PC-9 (cell line): ENCODE data around the gene ROR2.

Experiments
- CTCF ChIP-seq: fragments of 200-600 bp; sonication (generic); conservative IDR thresholded peaks from 2 replicates; pipeline ENCODE4 v1.6.1; 2017; ENCODE audit warnings: mixed run types, antibody characterized with exemption, mild to moderate bottlenecking, moderate library complexity
- EZH2 ChIP-seq: fragments of 200-600 bp; sonication (generic); IDR thresholded peaks from 2 replicates; pipeline ENCODE4 v1.8.0; 2017; ENCODE audit warnings: antibody characterized with exemption, low read depth

- TF ChIP-seq CTCF (no peak), EZH2 (no peak)
Observed at GRCh38 chr9:91840882-91841281, 109.1 kb downstream of the ROR2 start.
